Hepatocyte (in vitro differentiated cells): Measurements from ENCODE around the gene LAMP1. TPM values are rescaled to one million over a fixed set of nuclear protein-coding genes. Genes with fewer than 3 reads are reported as not detected.

ENCODE experiments used
- DNase-seq: peaks from one replicate; pipeline ENCODE4 v3.0.0-alpha.2; 2016; ENCODE audit warnings: low spot score
- H2AFZ ChIP-seq: fragments of 200-600 bp; sonication (generic); 2 replicates; pipeline ENCODE4 v1.6.0; 2016; ENCODE audit warnings: antibody characterized with exemption, mild to moderate bottlenecking
- H3K27ac ChIP-seq: fragments of 200-600 bp; sonication (generic); 2 replicates; pipeline ENCODE4 v1.5.1; 2016; ENCODE audit warnings: mild to moderate bottlenecking
- H3K27me3 ChIP-seq: fragments of 200-600 bp; sonication (generic); 2 replicates; pipeline ENCODE4 v1.6.1; 2016
- H3K36me3 ChIP-seq: fragments of 200-600 bp; sonication (generic); replicated peaks from 2 replicates; pipeline ENCODE4 v1.5.1; 2016; ENCODE audit warnings: low read depth; ENCODE audit not compliant: insufficient read depth
- H3K4me1 ChIP-seq: fragments of 200-600 bp; sonication (generic); 2 replicates; pipeline ENCODE4 v1.5.1; 2016; ENCODE audit warnings: mild to moderate bottlenecking, moderate library complexity; ENCODE audit not compliant: insufficient read depth
- H3K4me2 ChIP-seq: fragments of 200-600 bp; sonication (generic); 2 replicates; pipeline ENCODE4 v1.6.0; 2016
- H3K4me3 ChIP-seq: fragments of 200-600 bp; sonication (generic); 2 replicates; pipeline ENCODE4 v1.5.1; 2016; ENCODE audit warnings: mild to moderate bottlenecking
- H3K79me2 ChIP-seq: fragments of 200-600 bp; sonication (generic); 2 replicates; pipeline ENCODE4 v1.6.0; 2017; ENCODE audit warnings: mild to moderate bottlenecking
- H3K9me2 ChIP-seq: fragments of 200-600 bp; sonication (generic); replicated peaks from 2 replicates; pipeline ENCODE4 v1.6.0; 2017; ENCODE audit warnings: mild to moderate bottlenecking; ENCODE audit not compliant: insufficient read depth
- H3K9me3 ChIP-seq: fragments of 200-600 bp; sonication (generic); 2 replicates; pipeline ENCODE4 v1.5.1; 2016; ENCODE audit warnings: low read depth, mild to moderate bottlenecking
- H4K20me1 ChIP-seq: fragments of 200-600 bp; sonication (generic); 2 replicates; pipeline ENCODE4 v1.6.0; 2016; ENCODE audit warnings: mild to moderate bottlenecking; ENCODE audit not compliant: insufficient read depth, poor library complexity, severe bottlenecking
- CTCF ChIP-seq: fragments of 200-600 bp; sonication (generic); IDR thresholded peaks from 2 replicates; pipeline ENCODE4 v1.5.1; 2016; ENCODE audit warnings: antibody characterized with exemption, mild to moderate bottlenecking; ENCODE audit not compliant: poor library complexity
- EZH2 ChIP-seq: fragments of 200-600 bp; sonication (generic); IDR thresholded peaks from 2 replicates; pipeline ENCODE4 v1.6.1; 2016; ENCODE audit warnings: antibody characterized with exemption, mild to moderate bottlenecking, borderline replicate concordance
- EZH2phosphoT487 ChIP-seq: fragments of 200-600 bp; sonication (generic); IDR thresholded peaks from one replicate; pipeline ENCODE4 v1.6.1; 2018; ENCODE audit warnings: antibody characterized with exemption, mild to moderate bottlenecking, low read depth, moderate library complexity; ENCODE audit not compliant: unreplicated experiment, severe bottlenecking
- WGBS: methylation state at CpG from one replicate; pipeline ENCODE4 v1.1.6; 2016; ENCODE audit warnings: low lambda C conversion rate; ENCODE audit errors: missing lambda C conversion rate; 5-methylcytosine and 5-hydroxymethylcytosine counted together
- polyA plus RNA-seq: library from polyadenylated mRNA; unstranded; fragments of >200 nt; fragmentation: Nextera tagmentation; extraction: Ambion mirVana; gene quantifications from 2 replicates; pipeline ENCODE4 v1.2.1, GENCODE V29; 2016
- total RNA-seq: library from RNA; depleted of rRNA; stranded (reverse); fragments of >200 nt; gene quantifications from 2 replicates; pipeline ENCODE4 v1.2.3, GENCODE V29; 2014

The LAMP1 gene
- total and polyA plus RNA-seq, 2 experiments from 2014 or later = 190 to 233 TPM

DNA sequence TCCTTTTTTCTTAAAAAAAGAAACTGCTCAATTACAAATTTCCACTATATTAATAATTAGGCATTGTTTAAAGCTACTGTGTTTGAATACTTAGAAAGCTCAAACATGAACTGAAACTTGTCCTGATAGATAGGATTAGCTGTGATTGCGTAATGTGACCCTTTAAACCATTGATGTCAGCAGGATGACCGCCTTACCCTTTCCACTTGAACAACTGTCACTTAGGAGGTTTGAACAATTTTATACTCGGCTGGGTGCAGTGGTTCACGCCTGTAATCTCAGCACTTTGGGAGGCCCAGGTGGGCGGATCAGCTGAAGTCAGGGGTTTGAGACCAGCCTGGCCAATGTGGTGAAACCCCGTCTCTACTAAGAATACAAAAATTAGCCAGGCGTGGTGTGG, 2.9 kb downstream of the LAMP1 start:
- peak overlapping the region; percentile 49 for H3K4me2 ChIP-seq
- DNase-seq = peak; percentile 70
- H4K20me1 ChIP-seq = peaks cover 53% of the 10 kb centered on the region
- WGBS = 71% methylated on average over 7 of the region's 7 CpGs
- H3K36me3 ChIP-seq = no peaks in the 10 kb centered on the region
- no peaks in the 10 kb centered on the region for H3K9me2 ChIP-seq
- no peak overlapping the region for H2AFZ ChIP-seq
- no peak overlapping the region for H3K4me3 ChIP-seq
- no peaks in the 10 kb centered on the region for H3K9me3 ChIP-seq
- TF ChIP-seq EZH2 = no peak
- no peak for TF ChIP-seq CTCF
- TF ChIP-seq EZH2phosphoT487 = no peak
- H3K79me2 ChIP-seq = peaks cover 81% of the 10 kb centered on the region
- no peaks in the 10 kb centered on the region for H3K27me3 ChIP-seq
- no peak overlapping the region for H3K27ac ChIP-seq
- H3K4me1 ChIP-seq = peaks cover 15% of the 10 kb centered on the region

- no peaks in the 10 kb centered on the region for H3K36me3 ChIP-seq
- no peak for DNase-seq
- 94% methylated on average over 7 of the region's 7 CpGs for WGBS
- no peak overlapping the region for H3K27ac ChIP-seq
- H3K4me3 ChIP-seq = no peak overlapping the region
- peaks cover 64% of the 10 kb centered on the region for H4K20me1 ChIP-seq
- peaks cover 98% of the 10 kb centered on the region for H3K79me2 ChIP-seq
- H3K4me2 ChIP-seq = no peak overlapping the region
- H2AFZ ChIP-seq = no peak overlapping the region
- H3K4me1 ChIP-seq = peaks cover 8% of the 10 kb centered on the region
- H3K27me3 ChIP-seq = no peaks in the 10 kb centered on the region
- TF ChIP-seq EZH2phosphoT487 (no peak), EZH2 (no peak), CTCF (no peak)
- H3K9me3 ChIP-seq = no peaks in the 10 kb centered on the region
- no peaks in the 10 kb centered on the region for H3K9me2 ChIP-seq
These were observed 5.9 kb downstream of the LAMP1 start for GRCh38 chr13:113302986-113303385.

GRCh38 chr13:113304121-113304520, 7.1 kb downstream of the LAMP1 start:
- Histone ChIP-seq H3K4me2 (no peak overlapping the region), H3K27me3 (no peaks in the 10 kb centered on the region), H3K79me2 (peaks cover 97% of the 10 kb centered on the region), H2AFZ (no peak overlapping the region), H3K27ac (no peak overlapping the region), H3K36me3 (no peaks in the 10 kb centered on the region), H3K9me2 (no peaks in the 10 kb centered on the region), H3K4me1 (no peaks in the 10 kb centered on the region), H4K20me1 (peaks cover 61% of the 10 kb centered on the region), H3K4me3 (no peak overlapping the region), H3K9me3 (no peaks in the 10 kb centered on the region)
- no peak for TF ChIP-seq EZH2
- TF ChIP-seq CTCF = no peak
- TF ChIP-seq EZH2phosphoT487 = no peak
- 92% methylated on average over 7 of the region's 7 CpGs for WGBS
- DNase-seq = no peak

DNA sequence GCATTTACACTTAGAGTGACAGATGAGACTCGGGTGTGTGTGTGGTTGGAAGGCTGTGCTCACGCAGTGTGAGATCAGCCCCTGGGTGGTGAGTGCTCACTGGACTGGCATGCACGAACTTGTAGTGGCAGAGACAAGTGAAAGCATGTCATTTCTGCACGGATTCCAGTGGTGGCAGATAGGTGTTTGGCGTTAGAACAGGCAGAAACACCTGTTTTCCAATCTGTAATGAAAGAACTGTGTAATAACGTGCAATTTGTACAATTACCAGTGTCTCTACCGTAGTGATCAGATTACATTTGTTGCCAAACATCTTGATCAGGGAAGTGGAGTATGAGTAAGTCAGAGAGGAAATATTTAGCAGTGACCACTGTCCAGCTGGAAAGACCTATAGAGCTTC, 8.2 kb downstream of the LAMP1 start:
- no peak overlapping the region for H3K4me2 ChIP-seq
- 71% methylated on average over 7 of the region's 7 CpGs for WGBS

More for the DNA sequence above, 8.2 kb downstream of the LAMP1 start:
- no peaks in the 10 kb centered on the region for H3K36me3 ChIP-seq
- no peak for DNase-seq
- H4K20me1 ChIP-seq = peaks cover 59% of the 10 kb centered on the region
- H2AFZ ChIP-seq = no peak overlapping the region
- no peaks in the 10 kb centered on the region for H3K27me3 ChIP-seq
- TF ChIP-seq EZH2 = no peak
- TF ChIP-seq EZH2phosphoT487 = no peak
- no peak for TF ChIP-seq CTCF
- no peaks in the 10 kb centered on the region for H3K4me1 ChIP-seq
- no peak overlapping the region for H3K27ac ChIP-seq
- no peaks in the 10 kb centered on the region for H3K9me2 ChIP-seq
- peaks cover 95% of the 10 kb centered on the region for H3K79me2 ChIP-seq
- H3K4me3 ChIP-seq = no peak overlapping the region
- H3K9me3 ChIP-seq = no peaks in the 10 kb centered on the region
